Neural progenitor cell (in vitro differentiated cells): Measurements from ENCODE around the gene LIPC. TPM values are rescaled to one million over a fixed set of nuclear protein-coding genes. Genes with fewer than 3 reads are reported as not detected.

Experiments used
- DNase-seq: peaks from one replicate; pipeline ENCODE4 v3.0.0-alpha.2; 2016; ENCODE audit warnings: low spot score
- H2AFZ ChIP-seq: fragments of 200-600 bp; sonication (generic); replicated peaks from 2 replicates; pipeline ENCODE4 v1.6.1; 2016; ENCODE audit warnings: antibody characterized with exemption
- H3F3A ChIP-seq: fragments of 200-600 bp; sonication (generic); 2 replicates; pipeline ENCODE4 v1.6.1; 2016; ENCODE audit warnings: antibody characterized with exemption, low read depth
- H3K27ac ChIP-seq: fragments of 200-600 bp; sonication (generic); 2 replicates; pipeline ENCODE4 v1.5.1; 2016; ENCODE audit warnings: mild to moderate bottlenecking
- H3K27me3 ChIP-seq: fragments of 200-600 bp; sonication (generic); 2 replicates; pipeline ENCODE4 v1.6.1; 2016; ENCODE audit warnings: mild to moderate bottlenecking, moderate library complexity
- H3K36me3 ChIP-seq: fragments of 200-600 bp; sonication (generic); 2 replicates; pipeline ENCODE4 v1.5.1; 2016
- H3K4me1 ChIP-seq: fragments of 200-600 bp; sonication (generic); 2 replicates; pipeline ENCODE4 v1.6.1; 2016; ENCODE audit warnings: mixed run types
- H3K4me2 ChIP-seq: fragments of 200-600 bp; sonication (generic); 2 replicates; pipeline ENCODE4 v1.6.1; 2016
- H3K4me3 ChIP-seq: fragments of 200-600 bp; sonication (generic); 2 replicates; pipeline ENCODE4 v1.5.1; 2016
- H3K79me2 ChIP-seq: fragments of 200-600 bp; sonication (generic); 2 replicates; pipeline ENCODE4 v1.6.1; 2016; ENCODE audit warnings: low read depth
- H3K9ac ChIP-seq: fragments of 200-600 bp; sonication (generic); 2 replicates; pipeline ENCODE4 v1.6.1; 2016
- H3K9me3 ChIP-seq: fragments of 200-600 bp; sonication (generic); 2 replicates; pipeline ENCODE4 v1.5.1; 2016; ENCODE audit warnings: low read depth
- H4K20me1 ChIP-seq: fragments of 200-600 bp; sonication (generic); 2 replicates; pipeline ENCODE4 v1.6.1; 2016; ENCODE audit warnings: low read depth
- H3K27ac Mint-ChIP-seq: 3 replicates; pipeline ENCODE4 v1.8.0; 2021; ENCODE audit warnings: mixed read lengths
- H3K27me3 Mint-ChIP-seq: 2 replicates; pipeline ENCODE4 v1.8.0; 2022; ENCODE audit warnings: low read depth, mild to moderate bottlenecking, inconsistent platforms, moderate library complexity, mixed read lengths; ENCODE audit not compliant: insufficient read depth
- H3K36me3 Mint-ChIP-seq: 3 replicates; pipeline ENCODE4 v1.8.0; 2021; ENCODE audit warnings: mixed read lengths
- H3K4me1 Mint-ChIP-seq: 3 replicates; pipeline ENCODE4 v1.8.0; 2021; ENCODE audit warnings: mixed read lengths
- H3K4me3 Mint-ChIP-seq: 3 replicates; pipeline ENCODE4 v1.8.0; 2021; ENCODE audit warnings: mild to moderate bottlenecking, moderate library complexity, mixed read lengths
- H3K9me3 Mint-ChIP-seq: 3 replicates; pipeline ENCODE4 v1.8.0; 2020; ENCODE audit warnings: mixed read lengths
- EZH2 ChIP-seq: fragments of 200-600 bp; sonication (generic); IDR thresholded peaks from 2 replicates; pipeline ENCODE4 v1.6.1; 2017; ENCODE audit warnings: antibody characterized with exemption, mild to moderate bottlenecking, moderate library complexity
- EZH2phosphoT487 ChIP-seq: fragments of 200-600 bp; sonication (generic); IDR thresholded peaks from 2 replicates; pipeline ENCODE4 v1.6.1; 2017; ENCODE audit warnings: antibody characterized with exemption
- total RNA-seq: library from RNA; depleted of rRNA; stranded (reverse); fragments of >200 nt; gene quantifications from 2 replicates; pipeline ENCODE4 v1.2.3, GENCODE V29; 2015; ENCODE audit warnings: low replicate concordance
- TF ChIP-seq, protein P1 (sequence below): fragments of 200-600 bp; sonication (generic); IDR thresholded peaks from 2 replicates; pipeline ENCODE4 v1.5.1; 2017; ENCODE audit warnings: antibody characterized with exemption, mild to moderate bottlenecking

The LIPC gene
- total RNA-seq, 1 donor from 2014 or later = not detected

- no peak overlapping the region for H2AFZ ChIP-seq
- TF ChIP-seq EZH2phosphoT487 (no peak), EZH2 (no peak)
- TF ChIP-seq, protein P1, sequence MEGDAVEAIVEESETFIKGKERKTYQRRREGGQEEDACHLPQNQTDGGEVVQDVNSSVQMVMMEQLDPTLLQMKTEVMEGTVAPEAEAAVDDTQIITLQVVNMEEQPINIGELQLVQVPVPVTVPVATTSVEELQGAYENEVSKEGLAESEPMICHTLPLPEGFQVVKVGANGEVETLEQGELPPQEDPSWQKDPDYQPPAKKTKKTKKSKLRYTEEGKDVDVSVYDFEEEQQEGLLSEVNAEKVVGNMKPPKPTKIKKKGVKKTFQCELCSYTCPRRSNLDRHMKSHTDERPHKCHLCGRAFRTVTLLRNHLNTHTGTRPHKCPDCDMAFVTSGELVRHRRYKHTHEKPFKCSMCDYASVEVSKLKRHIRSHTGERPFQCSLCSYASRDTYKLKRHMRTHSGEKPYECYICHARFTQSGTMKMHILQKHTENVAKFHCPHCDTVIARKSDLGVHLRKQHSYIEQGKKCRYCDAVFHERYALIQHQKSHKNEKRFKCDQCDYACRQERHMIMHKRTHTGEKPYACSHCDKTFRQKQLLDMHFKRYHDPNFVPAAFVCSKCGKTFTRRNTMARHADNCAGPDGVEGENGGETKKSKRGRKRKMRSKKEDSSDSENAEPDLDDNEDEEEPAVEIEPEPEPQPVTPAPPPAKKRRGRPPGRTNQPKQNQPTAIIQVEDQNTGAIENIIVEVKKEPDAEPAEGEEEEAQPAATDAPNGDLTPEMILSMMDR = no peak
- no peak for DNase-seq
- no peak overlapping the region for H3K27ac Mint-ChIP-seq
- H3K27me3 Mint-ChIP-seq = peaks cover under 1% of the 10 kb centered on the region
- no peak overlapping the region for H3K4me3 Mint-ChIP-seq
- H3F3A ChIP-seq = no peaks in the 10 kb centered on the region
- H3K4me3 ChIP-seq = no peak overlapping the region
- no peaks in the 10 kb centered on the region for H3K9me3 Mint-ChIP-seq
- no peaks in the 10 kb centered on the region for H3K36me3 ChIP-seq
- H3K27ac ChIP-seq = no peak overlapping the region
- H3K4me1 ChIP-seq = peaks cover 13% of the 10 kb centered on the region
- no peaks in the 10 kb centered on the region for H3K79me2 ChIP-seq
- H4K20me1 ChIP-seq = no peaks in the 10 kb centered on the region
- H3K4me1 Mint-ChIP-seq = peaks cover 28% of the 10 kb centered on the region
- no peak overlapping the region for H3K4me2 ChIP-seq
- no peak overlapping the region for H3K9ac ChIP-seq
- no peaks in the 10 kb centered on the region for H3K9me3 ChIP-seq
- no peaks in the 10 kb centered on the region for H3K36me3 Mint-ChIP-seq
- H3K27me3 ChIP-seq = no peaks in the 10 kb centered on the region
Measured at GRCh38 chr15:58392141-58392540, 39.6 kb upstream of the LIPC start.

- no peaks in the 10 kb centered on the region for H3F3A ChIP-seq
- H4K20me1 ChIP-seq = no peaks in the 10 kb centered on the region
- H3K27ac ChIP-seq = no peak overlapping the region
- H3K4me3 ChIP-seq = no peak overlapping the region
- no peak overlapping the region for H3K4me3 Mint-ChIP-seq
- no peaks in the 10 kb centered on the region for H3K9me3 ChIP-seq
- TF ChIP-seq EZH2phosphoT487 (no peak), EZH2 (no peak)
- TF ChIP-seq, protein P1 = no peak
- H3K4me1 Mint-ChIP-seq = peaks cover 30% of the 10 kb centered on the region
- H3K27me3 ChIP-seq = no peaks in the 10 kb centered on the region
- no peaks in the 10 kb centered on the region for H3K36me3 Mint-ChIP-seq
- peaks cover 13% of the 10 kb centered on the region for H3K4me1 ChIP-seq
- no peak for DNase-seq
- no peaks in the 10 kb centered on the region for H3K9me3 Mint-ChIP-seq
- H3K36me3 ChIP-seq = no peaks in the 10 kb centered on the region
- H3K9ac ChIP-seq = no peak overlapping the region
- no peak overlapping the region for H2AFZ ChIP-seq
- peak overlapping the region; percentile 0 for H3K27ac Mint-ChIP-seq
- H3K27me3 Mint-ChIP-seq = peaks cover 2% of the 10 kb centered on the region
- no peak overlapping the region for H3K4me2 ChIP-seq
- no peaks in the 10 kb centered on the region for H3K79me2 ChIP-seq
Measured at GRCh38 chr15:58392611-58393161, 39.1 kb upstream of the LIPC start.

- H3K4me2 ChIP-seq = no peak overlapping the region
- no peak overlapping the region for H3K9ac ChIP-seq
- peaks cover 13% of the 10 kb centered on the region for H3K4me1 ChIP-seq
- no peak overlapping the region for H2AFZ ChIP-seq
- TF ChIP-seq, protein P1 = no peak
- TF ChIP-seq EZH2phosphoT487 (no peak), EZH2 (no peak)
- Mint-ChIP-seq H3K4me3 (no peak overlapping the region), H3K27me3 (peaks cover 2% of the 10 kb centered on the region), H3K9me3 (no peaks in the 10 kb centered on the region), H3K36me3 (no peaks in the 10 kb centered on the region), H3K27ac (no peak overlapping the region), H3K4me1 (peaks cover 34% of the 10 kb centered on the region)
- no peaks in the 10 kb centered on the region for H3K36me3 ChIP-seq
- peak; percentile 60 for DNase-seq
- no peak overlapping the region for H3K4me3 ChIP-seq
- no peaks in the 10 kb centered on the region for H3F3A ChIP-seq
- H3K27me3 ChIP-seq = no peaks in the 10 kb centered on the region
- H3K79me2 ChIP-seq = no peaks in the 10 kb centered on the region
- H3K27ac ChIP-seq = no peak overlapping the region
- H3K9me3 ChIP-seq = no peaks in the 10 kb centered on the region
- H4K20me1 ChIP-seq = no peaks in the 10 kb centered on the region
Measured at GRCh38 chr15:58393241-58393662, 38.5 kb upstream of the LIPC start.
